ENCODE results near the gene TSPAN3.

- TF ChIP-seq, protein P1, sequence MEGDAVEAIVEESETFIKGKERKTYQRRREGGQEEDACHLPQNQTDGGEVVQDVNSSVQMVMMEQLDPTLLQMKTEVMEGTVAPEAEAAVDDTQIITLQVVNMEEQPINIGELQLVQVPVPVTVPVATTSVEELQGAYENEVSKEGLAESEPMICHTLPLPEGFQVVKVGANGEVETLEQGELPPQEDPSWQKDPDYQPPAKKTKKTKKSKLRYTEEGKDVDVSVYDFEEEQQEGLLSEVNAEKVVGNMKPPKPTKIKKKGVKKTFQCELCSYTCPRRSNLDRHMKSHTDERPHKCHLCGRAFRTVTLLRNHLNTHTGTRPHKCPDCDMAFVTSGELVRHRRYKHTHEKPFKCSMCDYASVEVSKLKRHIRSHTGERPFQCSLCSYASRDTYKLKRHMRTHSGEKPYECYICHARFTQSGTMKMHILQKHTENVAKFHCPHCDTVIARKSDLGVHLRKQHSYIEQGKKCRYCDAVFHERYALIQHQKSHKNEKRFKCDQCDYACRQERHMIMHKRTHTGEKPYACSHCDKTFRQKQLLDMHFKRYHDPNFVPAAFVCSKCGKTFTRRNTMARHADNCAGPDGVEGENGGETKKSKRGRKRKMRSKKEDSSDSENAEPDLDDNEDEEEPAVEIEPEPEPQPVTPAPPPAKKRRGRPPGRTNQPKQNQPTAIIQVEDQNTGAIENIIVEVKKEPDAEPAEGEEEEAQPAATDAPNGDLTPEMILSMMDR (IDR thresholded peaks at IDR 0.05) = no peak
- no peak for TF ChIP-seq POLR2A (IDR thresholded peaks at IDR 0.05)
Observed at GRCh38 chr15:77040673-77041072, 30.2 kb downstream of the TSPAN3 start.
